LNCAP (cell line): ENCODE results near the gene AUH.

Source experiments
- CTCF ChIP-seq: fragments of 450-650 bp; IDR thresholded peaks from 2 replicates; pipeline ENCODE4 v1.5.1; 2017; ENCODE audit warnings: mild to moderate bottlenecking

The AUH gene

GRCh38 chr9:91181541-91181940 lies 180.2 kb downstream of the AUH start:
- no peak for TF ChIP-seq CTCF

GRCh38 chr9:91180930-91181268 lies 180.8 kb downstream of the AUH start:
- TF ChIP-seq CTCF: no peak

GRCh38 chr9:91180240-91180929 lies 181.3 kb downstream of the AUH start:
- no peak for TF ChIP-seq CTCF

GRCh38 chr9:91179237-91180138 lies 182.2 kb downstream of the AUH start:
- no peak for TF ChIP-seq CTCF

- TF ChIP-seq CTCF: no peak
Observed at GRCh38 chr9:91178281-91179236, 183.2 kb downstream of the AUH start.

GRCh38 chr9:91177661-91178280 lies 183.9 kb downstream of the AUH start:
- TF ChIP-seq CTCF: no peak

- no peak for TF ChIP-seq CTCF
Observed at GRCh38 chr9:91177081-91177480, 184.6 kb downstream of the AUH start.
